HepG2 (cell line): ENCODE measurements around the gene GDPD1. TPM values are rescaled to one million over a fixed set of nuclear protein-coding genes. Genes with fewer than 3 reads are reported as not detected.

Experiments used
- ATAC-seq: fragments of 200-7000 bp; cut with Tn5 transposase; 3 replicates; pipeline ENCODE4 v1.9.1; 2020; ENCODE audit warnings: mild to moderate bottlenecking, moderate library complexity
- BruUV-seq: library from RNA; stranded (reverse); fragments of 400-500 nt; replicated peaks from 2 replicates; lab custom pipeline; 2021; lab: Mats Ljungman, UMichigan
- CTCF ChIA-PET: fragments of 300-600 bp; formaldehyde crosslinking; extraction: SDS; loops from one replicate; lab custom pipeline; 2021; ENCODE audit warnings: low total read pairs, inconsistent platforms, low intra/inter-chr PET ratio; lab: Yijun Ruan, JAX
- POLR2A ChIA-PET: fragments of 350-600 bp; sonication (Branson Sonifier 250); formaldehyde crosslinking; loops from one replicate; lab custom pipeline; 2020; ENCODE audit warnings: antibody characterized with exemption, inconsistent platforms; lab: Yijun Ruan, JAX
- DNase-seq: peaks from one replicate; pipeline ENCODE4 v3.0.0-alpha.2; 2015; ENCODE audit warnings: low spot score
- FAIRE-seq: peaks from 3 replicates; lab custom pipeline; 2011; peaks lifted over from hg19 to GRCh38; lab: Jason Lieb, UNC
- H2AFZ ChIP-seq: one replicate; pipeline ENCODE4 v1.6.1; 2011; ENCODE audit warnings: low read length, inconsistent platforms
- H3K27ac ChIP-seq: fragments of 300-600 bp; 3 replicates; pipeline ENCODE4 v1.8.0; 2011; ENCODE audit warnings: mixed run types, mild to moderate bottlenecking, mixed read lengths, low read length, inconsistent platforms; ENCODE audit not compliant: insufficient read depth; ENCODE audit errors: extremely low read length
- H3K27me3 ChIP-seq, 2 experiments: fragments of 200-600 bp in 1 of 2; 2 replicates in 1 of 2; 3 replicates in 1 of 2; pipeline versions ENCODE4 v1.6.0 to v1.8.0; 2011; ENCODE audit warnings: low read length in 2 of 2, mild to moderate bottlenecking in 2 of 2, moderate library complexity in 2 of 2, inconsistent platforms in 1 of 2; ENCODE audit not compliant: insufficient read depth in 2 of 2, control insufficient read depth in 1 of 2
- H3K36me3 ChIP-seq, 2 experiments: fragments of 200-600 bp in 1 of 2; replicated peaks in 1 of 2; 2 replicates in 1 of 2; 3 replicates in 1 of 2; pipeline versions ENCODE4 v1.5.1 to v1.8.0; 2011; ENCODE audit warnings: low read length in 2 of 2, inconsistent platforms in 1 of 2; ENCODE audit not compliant: insufficient read depth in 2 of 2, control insufficient read depth in 1 of 2
- H3K4me1 ChIP-seq: 2 replicates; pipeline ENCODE4 v1.5.1; 2012; ENCODE audit warnings: low read length, inconsistent platforms; ENCODE audit not compliant: insufficient read depth
- H3K4me2 ChIP-seq: 2 replicates; pipeline ENCODE4 v1.6.0; 2011; ENCODE audit warnings: low read depth, low read length, inconsistent platforms
- H3K4me3 ChIP-seq, 3 experiments: fragments of 200-600 bp in 1 of 3; sonication (generic), shearing (Covaris generic) in 1 of 3; replicated peaks in 1 of 3; 2 replicates each; pipeline ENCODE4 v1.5.1; 2011 to 2016; ENCODE audit warnings: low read length in 3 of 3, inconsistent platforms in 2 of 3, low read depth in 2 of 3, mild to moderate bottlenecking in 2 of 3, control low read depth in 1 of 3, mixed read lengths in 1 of 3; ENCODE audit not compliant: insufficient read depth in 1 of 3
- H3K79me2 ChIP-seq: one replicate; pipeline ENCODE4 v1.6.1; 2011; ENCODE audit warnings: low read length, inconsistent platforms; ENCODE audit not compliant: insufficient read depth
- H3K9ac ChIP-seq: 2 replicates; pipeline ENCODE4 v1.6.0; 2011; ENCODE audit warnings: mild to moderate bottlenecking, low read depth, low read length, inconsistent platforms; ENCODE audit not compliant: insufficient read depth
- H3K9me3 ChIP-seq: 2 replicates; pipeline ENCODE4 v1.5.1; 2012; ENCODE audit warnings: mild to moderate bottlenecking, low read length
- H4K20me1 ChIP-seq: 2 replicates; pipeline ENCODE4 v1.6.0; 2011; ENCODE audit warnings: inconsistent platforms, mild to moderate bottlenecking, low read length, moderate library complexity; ENCODE audit not compliant: insufficient read depth
- ATF7 ChIP-seq, 2 experiments: fragments of 450-650 bp in 1 of 2; sonication (generic) in 1 of 2; formaldehyde crosslinking in 1 of 2; IDR thresholded peaks; 2 replicates each; pipeline versions ENCODE4 v1.4.0 to v1.6.1; 2016 to 2020; ENCODE audit warnings: antibody characterized with exemption in 1 of 2, mild to moderate bottlenecking in 1 of 2, missing genetic modification reagents in 1 of 2
- CENPX ChIP-seq: sonication (generic); formaldehyde crosslinking; IDR thresholded peaks from 2 replicates; pipeline ENCODE4 v1.9.0; 2021; ENCODE audit warnings: mild to moderate bottlenecking, missing genetic modification reagents, moderate library complexity
- HDAC6 ChIP-seq: fragments of 200-600 bp; sonication (generic); IDR thresholded peaks from 2 replicates; pipeline ENCODE4 v1.7.0; 2017; ENCODE audit warnings: mild to moderate bottlenecking, antibody characterized with exemption, low read length, low read depth
- HNRNPK ChIP-seq: fragments of 200-400 bp; formaldehyde crosslinking; IDR thresholded peaks from 2 replicates; pipeline ENCODE4 v1.6.1; 2018; ENCODE audit warnings: low read length, low read depth, moderate library complexity, mild to moderate bottlenecking; ENCODE audit not compliant: poor library complexity, severe bottlenecking
- MTA1 ChIP-seq: sonication (generic); formaldehyde crosslinking; IDR thresholded peaks from 2 replicates; pipeline ENCODE4 v1.4.0; 2020; ENCODE audit warnings: missing genetic modification reagents, mild to moderate bottlenecking, borderline replicate concordance
- MYC ChIP-seq: sonication (generic); formaldehyde crosslinking; IDR thresholded peaks from 2 replicates; pipeline ENCODE4 v1.9.0; 2021; ENCODE audit warnings: missing genetic modification reagents, borderline replicate concordance
- RFXAP ChIP-seq: sonication (generic); formaldehyde crosslinking; IDR thresholded peaks from 2 replicates; pipeline ENCODE4 v1.4.0; 2020; ENCODE audit warnings: missing genetic modification reagents, borderline replicate concordance
- SCMH1 ChIP-seq: sonication (generic); formaldehyde crosslinking; IDR thresholded peaks from 2 replicates; pipeline ENCODE4 v1.9.0; 2021; ENCODE audit warnings: missing genetic modification reagents, mild to moderate bottlenecking, borderline replicate concordance
- SMARCE1 ChIP-seq: fragments of 450-650 bp; IDR thresholded peaks from 2 replicates; pipeline ENCODE4 v1.6.1; 2017; ENCODE audit warnings: borderline replicate concordance
- SNAPC2 ChIP-seq: sonication (generic); formaldehyde crosslinking; IDR thresholded peaks from 2 replicates; pipeline ENCODE4 v1.8.1; 2022; ENCODE audit warnings: mild to moderate bottlenecking, missing genetic modification reagents
- SNRNP70 ChIP-seq: fragments of 200-400 bp; formaldehyde crosslinking; IDR thresholded peaks from 2 replicates; pipeline ENCODE4 v1.6.1; 2017; ENCODE audit warnings: mild to moderate bottlenecking, low read depth, low read length, moderate library complexity
- ZBTB20 ChIP-seq: sonication (generic); formaldehyde crosslinking; IDR thresholded peaks from 2 replicates; pipeline ENCODE4 v1.8.1; 2023; ENCODE audit warnings: missing genetic modification reagents, low read depth, mild to moderate bottlenecking, borderline replicate concordance
- ZMAT3 ChIP-seq: sonication (generic); formaldehyde crosslinking; conservative IDR thresholded peaks from 2 replicates; pipeline ENCODE4 v1.7.0; 2021; ENCODE audit warnings: missing genetic modification reagents
- ZNF296 ChIP-seq: sonication (generic); formaldehyde crosslinking; conservative IDR thresholded peaks from 2 replicates; pipeline ENCODE4 v1.5.0; 2020; ENCODE audit warnings: mild to moderate bottlenecking, missing genetic modification reagents
- ZNF749 ChIP-seq: sonication (generic); formaldehyde crosslinking; IDR thresholded peaks from 2 replicates; pipeline ENCODE4 v1.8.0; 2022; ENCODE audit warnings: mild to moderate bottlenecking, missing genetic modification reagents, moderate library complexity, borderline replicate concordance
- ZSCAN22 ChIP-seq: sonication (generic); formaldehyde crosslinking; IDR thresholded peaks from 2 replicates; pipeline ENCODE4 v1.4.0; 2020; ENCODE audit warnings: mild to moderate bottlenecking, missing genetic modification reagents
- WGBS: methylation state at CpG from one replicate; pipeline ENCODE4 v1.1.6; 2017; ENCODE audit warnings: low lambda C conversion rate; 5-methylcytosine and 5-hydroxymethylcytosine counted together
- in situ Hi-C: cut with HindIII; loops from 2 replicates; pipeline ENCODE4 v1.10.0; 2017; ENCODE audit warnings: low pct_unique_long_range_greater_than_20kb; ENCODE audit not compliant: extremely low pct_ligation_motif_present
- intact Hi-C: fragments of 100-400 bp; cut with micrococcal nuclease; formaldehyde crosslinking; loops from one replicate; pipeline ENCODE4 v1.10.0; 2022; ENCODE audit not compliant: unreplicated experiment
- polyA plus RNA-seq, 8 experiments: library from polyadenylated mRNA; depleted of rRNA in 3 of 8; stranded (reverse) in 7 of 8; unstranded in 1 of 8; fragments of >200 nt; fragmentation: Illumina TruSeq in 4 of 8; extraction: Trizol in 4 of 8; gene quantifications; 2 replicates each; pipeline versions ENCODE4 v1.2.1 to v1.2.3, GENCODE V29; 2011 to 2016; ENCODE audit warnings: low read depth in 4 of 8, missing spikeins in 1 of 8, mixed read lengths in 1 of 8; ENCODE audit not compliant: insufficient read depth in 1 of 8
- total RNA-seq, 5 experiments: library from RNA; depleted of rRNA; stranded (reverse); fragments of >200 nt; fragmentation: Illumina TruSeq; extraction: Trizol; gene quantifications; 2 replicates each; pipeline ENCODE4 v1.2.3, GENCODE V29; 2016; ENCODE audit warnings: low read depth in 1 of 5
- TF ChIP-seq, protein P1 (sequence below): sonication (generic); formaldehyde crosslinking; IDR thresholded peaks from 2 replicates; pipeline ENCODE4 v1.5.0; 2020; ENCODE audit warnings: mild to moderate bottlenecking, missing genetic modification reagents, borderline replicate concordance
- TF ChIP-seq, protein P2 (sequence below): IDR thresholded peaks from 2 replicates; pipeline ENCODE4 v1.6.1; 2016; ENCODE audit warnings: missing genetic modification reagents, missing compliant biosample characterization
- TF ChIP-seq, protein P3 (sequence below): sonication (generic); formaldehyde crosslinking; IDR thresholded peaks from 2 replicates; pipeline ENCODE4 v1.5.1; 2020; ENCODE audit warnings: mild to moderate bottlenecking, missing genetic modification reagents, moderate library complexity

Gene GDPD1
- total and polyA plus RNA-seq, 2 of the 13 experiments (the other 11 are each of a cell fraction or from before 2014, with no cell fraction given) = 6.0 to 7.7 TPM

DNA sequence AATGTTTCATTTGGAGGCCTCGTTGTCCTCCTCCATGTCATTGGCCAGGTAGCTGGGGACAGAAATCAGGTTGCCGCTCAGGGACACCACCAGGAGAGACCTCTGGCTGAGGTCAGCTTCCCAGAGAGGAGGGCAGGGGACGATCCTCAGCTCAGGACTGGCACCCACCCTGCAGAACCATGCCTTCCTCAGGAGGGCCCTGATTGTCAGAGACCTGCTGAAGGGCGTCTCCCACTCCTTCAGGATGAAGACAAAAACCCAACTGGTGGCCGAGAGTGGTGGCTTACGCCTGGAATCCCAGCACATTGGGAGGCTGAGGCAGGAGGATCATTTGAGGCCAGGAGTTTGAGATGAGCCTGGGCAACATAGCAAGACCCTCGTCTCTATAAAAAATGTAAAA, 45.2 kb upstream of the GDPD1 start:
- FAIRE-seq (no peak), ATAC-seq (no peak), DNase-seq (no peak)
- Histone ChIP-seq H3K4me3 (no peak overlapping the region), H2AFZ (no peak overlapping the region), H3K9me3 (no peaks in the 10 kb centered on the region), H3K27ac (no peak overlapping the region), H3K9ac (no peak overlapping the region), H3K4me2 (no peak overlapping the region), H3K36me3 (peaks cover 12 to 62% of the 10 kb centered on the region in 2 experiments), H4K20me1 (no peaks in the 10 kb centered on the region), H3K79me2 (no peaks in the 10 kb centered on the region), H3K4me1 (no peaks in the 10 kb centered on the region), H3K27me3 (no peaks in the 10 kb centered on the region)
- ChIA-PET POLR2A (no interaction called here), CTCF (no interaction called here)
- intact Hi-C loops (no loop called here), in situ Hi-C loops (no loop called here)
- TF ChIP-seq, protein P1, sequence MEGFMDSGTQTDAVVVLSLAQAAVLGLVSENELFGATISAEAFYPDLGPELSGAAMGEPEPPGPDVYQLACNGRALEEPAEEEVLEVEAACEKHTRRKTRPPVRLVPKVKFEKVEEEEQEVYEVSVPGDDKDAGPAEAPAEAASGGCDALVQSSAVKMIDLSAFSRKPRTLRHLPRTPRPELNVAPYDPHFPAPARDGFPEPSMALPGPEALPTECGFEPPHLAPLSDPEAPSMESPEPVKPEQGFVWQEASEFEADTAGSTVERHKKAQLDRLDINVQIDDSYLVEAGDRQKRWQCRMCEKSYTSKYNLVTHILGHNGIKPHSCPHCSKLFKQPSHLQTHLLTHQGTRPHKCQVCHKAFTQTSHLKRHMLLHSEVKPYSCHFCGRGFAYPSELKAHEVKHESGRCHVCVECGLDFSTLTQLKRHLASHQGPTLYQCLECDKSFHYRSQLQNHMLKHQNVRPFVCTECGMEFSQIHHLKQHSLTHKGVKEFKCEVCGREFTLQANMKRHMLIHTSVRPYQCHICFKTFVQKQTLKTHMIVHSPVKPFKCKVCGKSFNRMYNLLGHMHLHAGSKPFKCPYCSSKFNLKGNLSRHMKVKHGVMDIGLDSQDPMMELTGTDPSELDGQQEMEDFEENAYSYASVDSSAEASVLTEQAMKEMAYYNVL (CRISPR knock-in tag) = no peak
- TF ChIP-seq MTA1 (no peak), CENPX (CRISPR knock-in tag) (no peak), HNRNPK (no peak), ZNF296 (CRISPR knock-in tag) (no peak), SNAPC2 (CRISPR knock-in tag) (no peak), MYC (CRISPR knock-in tag) (no peak), SNRNP70 (no peak), ATF7 (IDR thresholded peaks at IDR 0.05) (no peak), ATF7 (CRISPR knock-in tag; IDR thresholded peaks at IDR 0.05) (no peak), ZMAT3 (CRISPR knock-in tag) (no peak), SCMH1 (CRISPR knock-in tag) (no peak), ZBTB20 (CRISPR knock-in tag) (no peak), HDAC6 (no peak), ZNF749 (CRISPR knock-in tag) (no peak), SMARCE1 (no peak), ZSCAN22 (CRISPR knock-in tag) (no peak), RFXAP (CRISPR knock-in tag) (no peak)
- TF ChIP-seq, protein P2, sequence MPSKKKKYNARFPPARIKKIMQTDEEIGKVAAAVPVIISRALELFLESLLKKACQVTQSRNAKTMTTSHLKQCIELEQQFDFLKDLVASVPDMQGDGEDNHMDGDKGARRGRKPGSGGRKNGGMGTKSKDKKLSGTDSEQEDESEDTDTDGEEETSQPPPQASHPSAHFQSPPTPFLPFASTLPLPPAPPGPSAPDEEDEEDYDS = no peak
- TF ChIP-seq, protein P3, sequence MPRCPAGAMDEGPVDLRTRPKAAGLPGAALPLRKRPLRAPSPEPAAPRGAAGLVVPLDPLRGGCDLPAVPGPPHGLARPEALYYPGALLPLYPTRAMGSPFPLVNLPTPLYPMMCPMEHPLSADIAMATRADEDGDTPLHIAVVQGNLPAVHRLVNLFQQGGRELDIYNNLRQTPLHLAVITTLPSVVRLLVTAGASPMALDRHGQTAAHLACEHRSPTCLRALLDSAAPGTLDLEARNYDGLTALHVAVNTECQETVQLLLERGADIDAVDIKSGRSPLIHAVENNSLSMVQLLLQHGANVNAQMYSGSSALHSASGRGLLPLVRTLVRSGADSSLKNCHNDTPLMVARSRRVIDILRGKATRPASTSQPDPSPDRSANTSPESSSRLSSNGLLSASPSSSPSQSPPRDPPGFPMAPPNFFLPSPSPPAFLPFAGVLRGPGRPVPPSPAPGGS (CRISPR knock-in tag) = no peak
- 97% methylated on average over 6 of the region's 7 CpGs for WGBS
- BruUV-seq = no TSS peak
